ENCODE measurements around the gene APH1B. TPM values are rescaled to one million over a fixed set of nuclear protein-coding genes. Genes with fewer than 3 reads are reported as not detected.
"Not testable (repeated sequence)": the region's sequence is repeated elsewhere in the genome, so short reads cannot be mapped to it uniquely, and the experiment has no call there.

Gene APH1B
- total RNA-seq, 4 donors from 2014 or later: 22.9 to 35.3 (median 27.8) TPM

GRCh38 chr15:63340353-63340752, 62.9 kb downstream of the APH1B start:
- WGBS, 2 donors: 79 to 82% methylated on average over 8 of the region's 8 CpGs
- H3K36me3 ChIP-seq: no peaks in the 10 kb centered on the region
- no peaks in the 10 kb centered on the region for H3K27me3 ChIP-seq
- no peaks in the 10 kb centered on the region for H3K9me3 ChIP-seq
- no peak overlapping the region for H3K27ac ChIP-seq
- TF ChIP-seq POLR2A (IDR thresholded peaks at IDR 0.05): no peak
- TF ChIP-seq, protein P1, sequence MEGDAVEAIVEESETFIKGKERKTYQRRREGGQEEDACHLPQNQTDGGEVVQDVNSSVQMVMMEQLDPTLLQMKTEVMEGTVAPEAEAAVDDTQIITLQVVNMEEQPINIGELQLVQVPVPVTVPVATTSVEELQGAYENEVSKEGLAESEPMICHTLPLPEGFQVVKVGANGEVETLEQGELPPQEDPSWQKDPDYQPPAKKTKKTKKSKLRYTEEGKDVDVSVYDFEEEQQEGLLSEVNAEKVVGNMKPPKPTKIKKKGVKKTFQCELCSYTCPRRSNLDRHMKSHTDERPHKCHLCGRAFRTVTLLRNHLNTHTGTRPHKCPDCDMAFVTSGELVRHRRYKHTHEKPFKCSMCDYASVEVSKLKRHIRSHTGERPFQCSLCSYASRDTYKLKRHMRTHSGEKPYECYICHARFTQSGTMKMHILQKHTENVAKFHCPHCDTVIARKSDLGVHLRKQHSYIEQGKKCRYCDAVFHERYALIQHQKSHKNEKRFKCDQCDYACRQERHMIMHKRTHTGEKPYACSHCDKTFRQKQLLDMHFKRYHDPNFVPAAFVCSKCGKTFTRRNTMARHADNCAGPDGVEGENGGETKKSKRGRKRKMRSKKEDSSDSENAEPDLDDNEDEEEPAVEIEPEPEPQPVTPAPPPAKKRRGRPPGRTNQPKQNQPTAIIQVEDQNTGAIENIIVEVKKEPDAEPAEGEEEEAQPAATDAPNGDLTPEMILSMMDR (IDR thresholded peaks at IDR 0.05): no peak
- intact Hi-C loops (cut with DNase I): no loop called here
- no peaks in the 10 kb centered on the region for H3K4me1 ChIP-seq
- no peak for DNase-seq
- H3K4me3 ChIP-seq (replicated peaks in 1 of 3): no peak overlapping the region

- Histone ChIP-seq H3K4me3 (replicated peaks in 1 of 3) (no peak overlapping the region), H3K4me1 (no peaks in the 10 kb centered on the region), H3K27ac (no peak overlapping the region), H3K27me3 (no peaks in the 10 kb centered on the region), H3K9me3 (no peaks in the 10 kb centered on the region), H3K36me3 (no peaks in the 10 kb centered on the region)
- no peak for DNase-seq
- intact Hi-C loops (cut with DNase I): no loop called here
- TF ChIP-seq, protein P1 (IDR thresholded peaks at IDR 0.05): no peak
- no peak for TF ChIP-seq POLR2A (IDR thresholded peaks at IDR 0.05)
- WGBS, 2 donors: 86 to 96% methylated on average over 3 of the region's 3 CpGs
These were observed 63.5 kb downstream of the APH1B start for GRCh38 chr15:63340878-63341277.

GRCh38 chr15:63341898-63342297, 64.5 kb downstream of the APH1B start:
- TF ChIP-seq, protein P1 (IDR thresholded peaks at IDR 0.05): no peak
- TF ChIP-seq POLR2A (IDR thresholded peaks at IDR 0.05): no peak
- intact Hi-C loops (cut with DNase I): no loop called here
- Histone ChIP-seq H3K4me3 (replicated peaks in 1 of 3) (no peak overlapping the region), H3K27ac (no peak overlapping the region), H3K9me3 (no peaks in the 10 kb centered on the region), H3K36me3 (no peaks in the 10 kb centered on the region), H3K27me3 (no peaks in the 10 kb centered on the region), H3K4me1 (no peaks in the 10 kb centered on the region)
- WGBS, 2 donors: 97 to 98% methylated on average over 4 of the region's 4 CpGs
- no peak for DNase-seq

DNA sequence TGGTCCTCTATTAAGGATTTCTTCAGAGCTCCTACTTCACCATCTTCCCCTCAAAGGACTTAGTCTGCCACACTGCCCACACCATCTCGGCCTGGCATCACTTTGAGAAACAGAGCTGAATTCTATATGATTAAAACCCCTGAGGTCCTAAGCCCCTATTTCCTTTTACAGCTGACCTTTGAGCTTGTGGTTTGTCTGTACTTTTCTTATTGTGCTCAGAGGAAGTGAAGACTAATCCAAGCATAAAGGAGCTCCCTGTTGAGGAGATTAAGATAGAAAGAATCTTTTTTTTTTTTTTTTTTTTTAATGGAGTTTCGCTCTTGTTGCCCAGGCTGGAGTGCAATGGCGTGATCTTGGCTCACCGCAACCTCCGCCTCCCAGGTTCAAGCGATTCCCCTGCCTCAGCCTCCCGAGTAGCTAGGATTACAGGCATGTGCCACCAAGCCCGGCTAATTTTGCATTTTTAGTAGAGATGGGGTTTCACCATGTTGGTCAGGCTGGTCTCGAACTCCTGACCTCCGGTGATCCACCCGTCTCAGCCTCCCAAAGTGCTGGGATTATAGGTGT, 65.7 kb downstream of the APH1B start:
- intact Hi-C loops (cut with DNase I); H3K27me3 ChIP-seq: not testable (repeated sequence)

DNA sequence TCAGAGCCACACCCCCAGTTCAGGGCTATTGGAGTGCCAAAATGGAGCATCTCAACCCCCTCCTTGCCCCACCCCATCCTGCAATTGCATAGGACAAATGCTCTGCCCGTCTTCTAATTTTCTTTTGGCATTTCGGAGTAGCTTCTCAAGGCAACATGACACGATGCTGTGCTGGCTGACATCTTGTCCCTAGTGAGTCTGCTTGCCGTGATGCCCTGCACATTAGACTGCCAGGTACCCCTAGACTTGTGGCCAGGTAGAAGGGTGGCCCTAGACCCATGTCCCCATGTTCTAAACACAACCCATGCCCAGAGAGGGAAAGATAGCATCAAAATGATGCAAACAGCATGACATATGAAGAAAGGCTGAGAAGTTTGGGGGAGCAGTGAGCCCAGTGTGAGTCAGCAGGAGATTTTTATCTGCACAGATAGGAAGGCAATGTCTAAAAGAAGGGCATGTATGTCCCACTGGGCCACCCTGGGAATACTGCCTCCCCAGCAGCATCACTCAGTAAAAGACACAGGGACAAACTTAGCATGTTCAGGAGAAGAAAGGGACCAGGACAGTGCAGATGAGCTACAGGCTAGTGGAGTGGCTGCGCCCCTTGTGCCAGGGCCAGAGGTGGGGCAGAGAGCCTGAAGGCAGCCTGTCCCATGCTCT, 67.5 kb downstream of the APH1B start:
- no peak overlapping the region for H3K4me3 ChIP-seq (replicated peaks in 1 of 3)
- WGBS, 2 donors: 90 to 95% methylated on average over 5 of the region's 5 CpGs
- H3K36me3 ChIP-seq: no peaks in the 10 kb centered on the region
- peaks cover 11 to 16% of the 10 kb centered on the region in 2 donors for H3K4me1 ChIP-seq
- no peak overlapping the region for H3K27ac ChIP-seq
- no peaks in the 10 kb centered on the region for H3K9me3 ChIP-seq
- no peak for DNase-seq
- intact Hi-C loops (cut with DNase I): no loop called here
- no peaks in the 10 kb centered on the region for H3K27me3 ChIP-seq
- no peak for TF ChIP-seq POLR2A (IDR thresholded peaks at IDR 0.05)
- TF ChIP-seq, protein P1 (IDR thresholded peaks at IDR 0.05): no peak

More for the DNA sequence above, 65.7 kb downstream of the APH1B start:
- not testable (repeated sequence) for DNase-seq; H3K4me1 ChIP-seq; H3K36me3 ChIP-seq; H3K4me3 ChIP-seq (replicated peaks in 1 of 3); H3K9me3 ChIP-seq; H3K27ac ChIP-seq
- WGBS, 2 donors: 92 to 94% methylated on average over 11 of the region's 11 CpGs

Measured in thyroid gland (tissue), 4 donors.